Endothelial cell of umbilical vein (primary cell): ENCODE measurements around the gene RCAN1.

ENCODE experiments used
- TF ChIP-seq, protein P1 (sequence below), 2 donors: IDR thresholded peaks; 1 replicate in 1 of 2; 2 replicates in 1 of 2; pipeline ENCODE4 v1.5.1; 2011; ENCODE audit warnings: low read length in 2 of 2, mild to moderate bottlenecking in 2 of 2, moderate library complexity in 2 of 2, control low read depth in 1 of 2, inconsistent platforms in 1 of 2, low read depth in 1 of 2; ENCODE audit not compliant: insufficient read depth in 1 of 2; ENCODE audit errors: extremely low read depth in 1 of 2
- TF ChIP-seq, protein P2 (sequence below): IDR thresholded peaks from 2 replicates; pipeline ENCODE4 v1.6.1; 2011; ENCODE audit not compliant: insufficient read depth, insufficient read length

DNA sequence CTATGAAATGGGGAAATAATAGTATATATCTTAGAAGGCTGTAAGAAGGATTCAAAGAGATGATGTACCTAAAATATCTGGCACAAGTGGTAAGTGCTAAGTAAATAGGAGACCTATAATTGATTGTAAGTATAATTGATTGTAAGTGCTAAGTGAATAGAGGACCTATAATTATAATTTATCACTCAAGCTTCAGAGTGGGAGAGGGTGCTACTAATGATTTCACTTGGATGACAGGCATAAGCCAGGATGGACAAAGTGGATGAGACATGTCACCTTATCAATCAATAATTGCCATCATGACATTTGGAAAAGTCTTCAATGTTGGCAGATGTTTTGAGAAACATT lies 11.2 kb downstream of the RCAN1 start:
- TF ChIP-seq, protein P1, sequence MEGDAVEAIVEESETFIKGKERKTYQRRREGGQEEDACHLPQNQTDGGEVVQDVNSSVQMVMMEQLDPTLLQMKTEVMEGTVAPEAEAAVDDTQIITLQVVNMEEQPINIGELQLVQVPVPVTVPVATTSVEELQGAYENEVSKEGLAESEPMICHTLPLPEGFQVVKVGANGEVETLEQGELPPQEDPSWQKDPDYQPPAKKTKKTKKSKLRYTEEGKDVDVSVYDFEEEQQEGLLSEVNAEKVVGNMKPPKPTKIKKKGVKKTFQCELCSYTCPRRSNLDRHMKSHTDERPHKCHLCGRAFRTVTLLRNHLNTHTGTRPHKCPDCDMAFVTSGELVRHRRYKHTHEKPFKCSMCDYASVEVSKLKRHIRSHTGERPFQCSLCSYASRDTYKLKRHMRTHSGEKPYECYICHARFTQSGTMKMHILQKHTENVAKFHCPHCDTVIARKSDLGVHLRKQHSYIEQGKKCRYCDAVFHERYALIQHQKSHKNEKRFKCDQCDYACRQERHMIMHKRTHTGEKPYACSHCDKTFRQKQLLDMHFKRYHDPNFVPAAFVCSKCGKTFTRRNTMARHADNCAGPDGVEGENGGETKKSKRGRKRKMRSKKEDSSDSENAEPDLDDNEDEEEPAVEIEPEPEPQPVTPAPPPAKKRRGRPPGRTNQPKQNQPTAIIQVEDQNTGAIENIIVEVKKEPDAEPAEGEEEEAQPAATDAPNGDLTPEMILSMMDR (IDR thresholded peaks at IDR 0.05; ENCODE audit: extremely low read depth in 1 of 2, insufficient read depth in 1 of 2, low read depth in 1 of 2, low read length in 2 of 2): no peak
- TF ChIP-seq, protein P2, sequence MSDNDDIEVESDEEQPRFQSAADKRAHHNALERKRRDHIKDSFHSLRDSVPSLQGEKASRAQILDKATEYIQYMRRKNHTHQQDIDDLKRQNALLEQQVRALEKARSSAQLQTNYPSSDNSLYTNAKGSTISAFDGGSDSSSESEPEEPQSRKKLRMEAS: no peak
